Vagina (tissue), 2 donors: ENCODE measurements around the gene ZCCHC7.

Experiments
- CTCF ChIP-seq, 3 experiments: fragments of 450-650 bp in 2 of 3; fragments of 200-600 bp in 1 of 3; sonication (generic) in 1 of 3; IDR thresholded peaks; one replicate each; pipeline ENCODE4 v1.5.1; 2017 to 2019; ENCODE audit warnings: antibody characterized with exemption in 3 of 3, mild to moderate bottlenecking in 2 of 3, moderate library complexity in 2 of 3
- POLR2A ChIP-seq, 2 donors: fragments of 450-650 bp; IDR thresholded peaks; one replicate each; pipeline ENCODE4 v1.6.1; 2017; ENCODE audit warnings: antibody characterized with exemption in 2 of 2, mild to moderate bottlenecking in 2 of 2, moderate library complexity in 2 of 2
- POLR2AphosphoS5 ChIP-seq, 2 donors: sonication (generic); formaldehyde crosslinking; IDR thresholded peaks; one replicate each; pipeline ENCODE4 v1.9.0; 2017; ENCODE audit warnings: antibody characterized with exemption in 2 of 2, mild to moderate bottlenecking in 2 of 2, low read depth in 1 of 2; ENCODE audit not compliant: insufficient read depth in 1 of 2

GRCh38 chr9:37151812-37152211, 31.4 kb downstream of the ZCCHC7 start:
- TF ChIP-seq CTCF (IDR thresholded peaks at IDR 0.05) (no peak), POLR2A (IDR thresholded peaks at IDR 0.05) (no peak), POLR2AphosphoS5 (IDR thresholded peaks at IDR 0.05; ENCODE audit: insufficient read depth in 1 of 2, low read depth in 1 of 2) (no peak)
